IMR-90 (cell line): ENCODE measurements around the gene ASB6. TPM values are rescaled to one million over a fixed set of nuclear protein-coding genes. Genes with fewer than 3 reads are reported as not detected.

Experiments
- ATAC-seq: fragments of 200-7000 bp; cut with Tn5 transposase; 2 replicates; pipeline ENCODE4 v1.9.1; 2020; ENCODE audit warnings: low read depth, mild to moderate bottlenecking, moderate library complexity
- BruUV-seq: library from RNA; stranded (reverse); fragments of 400-500 nt; replicated peaks from 2 replicates; lab custom pipeline; 2021; lab: Mats Ljungman, UMichigan
- CTCF ChIA-PET: fragments of 300-600 bp; formaldehyde crosslinking; extraction: SDS; loops from one replicate; lab custom pipeline; 2021; ENCODE audit warnings: antibody characterized with exemption; lab: Yijun Ruan, JAX
- POLR2A ChIA-PET: fragments of 300-600 bp; sonication (Branson Sonifier 250); formaldehyde crosslinking; loops from one replicate; lab custom pipeline; 2022; ENCODE audit warnings: antibody characterized with exemption; ENCODE audit not compliant: unreplicated experiment; lab: Charles Lee
- DNase-seq: peaks from one replicate; pipeline ENCODE4 v3.0.0; 2013
- H2AFZ ChIP-seq: replicated peaks from 2 replicates; pipeline ENCODE3; 2013; ENCODE audit warnings: low read length, mild to moderate bottlenecking; ENCODE audit not compliant: poor library complexity
- H2AK5ac ChIP-seq: 2 replicates; pipeline ENCODE4 v1.6.1; 2013; ENCODE audit warnings: low read depth, low read length, inconsistent platforms
- H2AK9ac ChIP-seq: replicated peaks from 2 replicates; pipeline ENCODE3; 2013; ENCODE audit warnings: mild to moderate bottlenecking, low read depth, low read length, moderate library complexity; ENCODE audit not compliant: poor library complexity
- H2BK120ac ChIP-seq: 2 replicates; pipeline ENCODE4 v1.6.1; 2013; ENCODE audit warnings: low read depth, low read length, inconsistent platforms
- H2BK15ac ChIP-seq: 3 replicates; pipeline ENCODE4 v1.6.1; 2013; ENCODE audit warnings: low read depth, low read length, inconsistent platforms
- H2BK20ac ChIP-seq: 2 replicates; pipeline ENCODE4 v1.6.1; 2013; ENCODE audit warnings: low read depth, mild to moderate bottlenecking, inconsistent platforms, low read length, moderate library complexity
- H2BK5ac ChIP-seq: 2 replicates; pipeline ENCODE4 v1.6.1; 2013; ENCODE audit warnings: mild to moderate bottlenecking, low read depth, low read length, inconsistent platforms; ENCODE audit not compliant: poor library complexity, severe bottlenecking
- H3K14ac ChIP-seq: replicated peaks from 2 replicates; pipeline ENCODE4 v1.6.1; 2013; ENCODE audit warnings: low read depth, low read length, inconsistent platforms
- H3K18ac ChIP-seq: 2 replicates; pipeline ENCODE4 v1.6.1; 2013; ENCODE audit warnings: low read depth, low read length, control low read depth
- H3K23ac ChIP-seq: 2 replicates; pipeline ENCODE4 v1.6.1; 2013; ENCODE audit warnings: low read depth, low read length, inconsistent platforms
- H3K27ac ChIP-seq: 2 replicates; pipeline ENCODE4 v1.5.1; 2013; ENCODE audit warnings: mild to moderate bottlenecking, control low read depth, low read length; ENCODE audit not compliant: insufficient read depth
- H3K27me3 ChIP-seq: 2 replicates; pipeline ENCODE4 v1.6.1; 2013; ENCODE audit warnings: low read length; ENCODE audit not compliant: control insufficient read depth, insufficient read depth
- H3K36me3 ChIP-seq: 2 replicates; pipeline ENCODE4 v1.6.1; 2013; ENCODE audit warnings: low read length, mixed read lengths; ENCODE audit not compliant: control insufficient read depth, insufficient read depth
- H3K4ac ChIP-seq: 2 replicates; pipeline ENCODE4 v1.6.1; 2013; ENCODE audit warnings: low read depth, low read length, inconsistent platforms
- H3K4me1 ChIP-seq: 2 replicates; pipeline ENCODE4 v1.6.1; 2013; ENCODE audit warnings: low read length, mixed read lengths; ENCODE audit not compliant: control insufficient read depth, insufficient read depth
- H3K4me2 ChIP-seq: 2 replicates; pipeline ENCODE4 v1.6.1; 2013; ENCODE audit warnings: low read depth, mild to moderate bottlenecking, control low read depth, low read length, moderate library complexity
- H3K4me3 ChIP-seq: 2 replicates; pipeline ENCODE4 v1.5.1; 2013; ENCODE audit warnings: low read depth, mild to moderate bottlenecking, control low read depth, low read length, moderate library complexity; ENCODE audit not compliant: insufficient read depth
- H3K56ac ChIP-seq: 2 replicates; pipeline ENCODE4 v1.6.1; 2013; ENCODE audit warnings: low read length, inconsistent platforms; ENCODE audit not compliant: insufficient read depth; ENCODE audit errors: extremely low read depth
- H3K79me1 ChIP-seq, 2 experiments: 2 replicates each; pipeline ENCODE4 v1.6.1; 2013; ENCODE audit warnings: low read length in 2 of 2, inconsistent platforms in 1 of 2, low read depth in 1 of 2
- H3K9ac ChIP-seq: 2 replicates; pipeline ENCODE4 v1.6.1; 2013; ENCODE audit warnings: low read depth, low read length, control low read depth
- H3K9me1 ChIP-seq: 2 replicates; pipeline ENCODE4 v1.6.1; 2013; ENCODE audit warnings: low read length, inconsistent platforms; ENCODE audit not compliant: insufficient read depth
- H3K9me3 ChIP-seq: 2 replicates; pipeline ENCODE4 v1.6.1; 2013; ENCODE audit warnings: low read length; ENCODE audit not compliant: control insufficient read depth, insufficient read depth
- H4K20me1 ChIP-seq: 2 replicates; pipeline ENCODE4 v1.6.1; 2013; ENCODE audit warnings: low read length, inconsistent platforms; ENCODE audit not compliant: insufficient read depth
- H4K5ac ChIP-seq: 2 replicates; pipeline ENCODE4 v1.6.1; 2013; ENCODE audit warnings: mild to moderate bottlenecking, low read depth, low read length, control low read depth
- H4K8ac ChIP-seq, 2 experiments: 2 replicates each; pipeline ENCODE4 v1.6.1; 2013; ENCODE audit warnings: low read depth in 2 of 2, low read length in 2 of 2, control low read depth in 1 of 2, inconsistent platforms in 1 of 2
- H4K91ac ChIP-seq: 2 replicates; pipeline ENCODE4 v1.6.1; 2013; ENCODE audit warnings: low read depth, low read length, inconsistent platforms; ENCODE audit not compliant: insufficient read depth
- BHLHE40 ChIP-seq: fragments of 150-350 bp; IDR thresholded peaks from 2 replicates; pipeline ENCODE4 v1.6.1; 2016; ENCODE audit warnings: mild to moderate bottlenecking, low read depth, low read length
- CHD1 ChIP-seq: IDR thresholded peaks from 2 replicates; pipeline ENCODE4 v1.6.1; 2012; ENCODE audit warnings: low read depth, low read length, improper control_type of control experiment
- POLR2A ChIP-seq: IDR thresholded peaks from 2 replicates; pipeline ENCODE4 v1.6.1; 2012; ENCODE audit warnings: mild to moderate bottlenecking, low read depth, low read length
- RFX5 ChIP-seq: IDR thresholded peaks from 2 replicates; pipeline ENCODE4 v1.8.0; 2012; ENCODE audit warnings: low read depth, mild to moderate bottlenecking, low read length, moderate library complexity
- WGBS, 2 experiments: methylation state at CpG; one replicate each; pipeline versions ENCODE4 v1.1.5 to v1.1.7; 2013; ENCODE audit warnings: missing lambda C conversion rate in 2 of 2; ENCODE audit not compliant: insufficient read length in 1 of 2; ENCODE audit errors: extremely low coverage in 2 of 2; 5-methylcytosine and 5-hydroxymethylcytosine counted together
- dilution Hi-C: fragments of 300-500 bp; cut with HindIII; formaldehyde crosslinking; loops from one replicate; pipeline ENCODE4 v1.14.3; 2018; ENCODE audit warnings: low sequenced_read_pairs; ENCODE audit not compliant: unreplicated experiment
- in situ Hi-C: fragments of 300-500 bp; cut with MboI; formaldehyde crosslinking; loops from 3 replicates; pipeline ENCODE4 v1.14.3; 2019; ENCODE audit warnings: low sequenced_read_pairs, inconsistent platforms, mixed read lengths
- intact Hi-C: fragments of 100-400 bp; cut with micrococcal nuclease; formaldehyde crosslinking; loops from 2 replicates; pipeline ENCODE4 v1.10.0; 2022
- polyA plus RNA-seq, 3 experiments: library from polyadenylated mRNA; depleted of rRNA; stranded (reverse); fragments of >200 nt; gene quantifications; 2 replicates each; pipeline ENCODE4 v1.2.3, GENCODE V29; 2012; ENCODE audit warnings: low replicate concordance in 1 of 3
- total RNA-seq: library from RNA; depleted of rRNA; stranded (reverse); fragments of >200 nt; gene quantifications from 2 replicates; pipeline ENCODE4 v1.2.3, GENCODE V29; 2012
- TF ChIP-seq, protein P1 (sequence below): fragments of 150-350 bp; IDR thresholded peaks from 2 replicates; pipeline ENCODE4 v1.6.1; 2017; ENCODE audit warnings: mild to moderate bottlenecking, antibody characterized with exemption, low read length, low read depth

ASB6 gene
- total and polyA plus RNA-seq, 2 of the 4 experiments (the other 2 are of a cell fraction) = 9.7 to 28.9 TPM

- H2AFZ ChIP-seq = peak overlapping the region; percentile 88
- peaks cover 51% of the 10 kb centered on the region for H4K20me1 ChIP-seq
- ATAC-seq = peak; percentile 62
- in situ Hi-C loops = no loop called here
- peak overlapping the region; percentile 94 for H3K27ac ChIP-seq
- H3K18ac ChIP-seq = peak overlapping the region; percentile 83
- peak overlapping the region; percentile 96 for H2AK9ac ChIP-seq
- H2BK120ac ChIP-seq = peak overlapping the region; percentile 90
- CTCF ChIA-PET = interaction anchor here (0.6 to 3.1 kb wide), 5 partner anchors 484 to 909 kb away, joined by 3 to 26 read pairs (median 3); no protein-coding TSS in a partner anchor
- H2AK5ac ChIP-seq = peak overlapping the region; percentile 95
- peak overlapping the region; percentile 96 for H3K4me3 ChIP-seq
- TF ChIP-seq CHD1 = no peak
- TF ChIP-seq, protein P1, sequence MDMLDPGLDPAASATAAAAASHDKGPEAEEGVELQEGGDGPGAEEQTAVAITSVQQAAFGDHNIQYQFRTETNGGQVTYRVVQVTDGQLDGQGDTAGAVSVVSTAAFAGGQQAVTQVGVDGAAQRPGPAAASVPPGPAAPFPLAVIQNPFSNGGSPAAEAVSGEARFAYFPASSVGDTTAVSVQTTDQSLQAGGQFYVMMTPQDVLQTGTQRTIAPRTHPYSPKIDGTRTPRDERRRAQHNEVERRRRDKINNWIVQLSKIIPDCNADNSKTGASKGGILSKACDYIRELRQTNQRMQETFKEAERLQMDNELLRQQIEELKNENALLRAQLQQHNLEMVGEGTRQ = no peak
- peak; percentile 4; the same call in 1 of the 2 replicates for TF ChIP-seq BHLHE40
- no peak for TF ChIP-seq RFX5
- peak; percentile 96 for TF ChIP-seq POLR2A
- peak overlapping the region; percentile 95 for H3K56ac ChIP-seq
- intact Hi-C loops = no loop called here
- H4K8ac ChIP-seq = peak overlapping the region; percentile 76 to 90
- dilution Hi-C loops = no loop called here
- H3K79me1 ChIP-seq = peaks cover 0 to 48% of the 10 kb centered on the region in 2 experiments; a peak in 3 of 4 replicates
- H3K9me1 ChIP-seq = peaks cover 30% of the 10 kb centered on the region
- H2BK5ac ChIP-seq = peak overlapping the region; percentile 87
- DNase-seq = peak; percentile 92
- peak overlapping the region; percentile 97 for H3K23ac ChIP-seq
- peak overlapping the region; percentile 84 for H4K5ac ChIP-seq
- peak overlapping the region; percentile 92 for H3K14ac ChIP-seq
- H3K27me3 ChIP-seq = no peaks in the 10 kb centered on the region
- BruUV-seq = no TSS peak
- H3K4me1 ChIP-seq = peaks cover 33% of the 10 kb centered on the region
- no peaks in the 10 kb centered on the region for H3K9me3 ChIP-seq
- H2BK15ac ChIP-seq = peak overlapping the region; percentile 29; the same call in 1 of the 3 replicates
- H2BK20ac ChIP-seq = peak overlapping the region; percentile 55; the same call in 1 of the 2 replicates
- POLR2A ChIA-PET = interaction anchor here (0.8 to 1.0 kb wide), 2 partner anchors 452 to 495 kb away, joined by 3 to 5 read pairs; no protein-coding TSS in a partner anchor
- peak overlapping the region; percentile 90 for H3K9ac ChIP-seq
- 2% methylated on average over 11 of the region's 20 CpGs; no CpG with 5 or more reads in 1 of the 2 experiments for WGBS, 2 experiments
- H3K36me3 ChIP-seq = peaks cover 9% of the 10 kb centered on the region
- peak overlapping the region; percentile 95 for H4K91ac ChIP-seq
- H3K4ac ChIP-seq = peak overlapping the region; percentile 99
- peak overlapping the region; percentile 97 for H3K4me2 ChIP-seq
Observed at GRCh38 chr9:129626625-129627284, 15.2 kb downstream of the ASB6 start.
